ENCODE results near the gene SNAP47.

The SNAP47 gene

DNA sequence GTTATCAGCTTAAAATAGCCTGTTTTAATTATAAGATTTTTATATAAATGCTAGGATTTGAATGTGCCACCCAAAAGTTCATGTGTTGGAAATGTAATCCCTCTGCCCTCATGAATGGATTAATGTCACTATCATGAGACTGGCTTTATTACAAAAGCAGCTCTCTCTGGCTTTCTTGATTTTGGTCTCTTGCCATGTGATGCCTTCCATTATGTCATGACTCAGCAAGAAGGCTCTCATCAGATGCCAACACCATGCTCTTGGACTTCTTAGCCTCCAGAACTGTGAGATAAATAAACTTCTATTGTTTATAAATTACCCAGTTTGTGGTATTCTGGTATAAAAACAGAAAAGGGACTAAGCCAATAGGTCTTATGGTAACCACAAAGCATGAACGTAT is 73.3 kb downstream of the SNAP47 start:
- no peak for FAIRE-seq
- DNase-seq (ENCODE audit: insufficient read length, low spot score), result no peak
- TF ChIP-seq, protein P1, sequence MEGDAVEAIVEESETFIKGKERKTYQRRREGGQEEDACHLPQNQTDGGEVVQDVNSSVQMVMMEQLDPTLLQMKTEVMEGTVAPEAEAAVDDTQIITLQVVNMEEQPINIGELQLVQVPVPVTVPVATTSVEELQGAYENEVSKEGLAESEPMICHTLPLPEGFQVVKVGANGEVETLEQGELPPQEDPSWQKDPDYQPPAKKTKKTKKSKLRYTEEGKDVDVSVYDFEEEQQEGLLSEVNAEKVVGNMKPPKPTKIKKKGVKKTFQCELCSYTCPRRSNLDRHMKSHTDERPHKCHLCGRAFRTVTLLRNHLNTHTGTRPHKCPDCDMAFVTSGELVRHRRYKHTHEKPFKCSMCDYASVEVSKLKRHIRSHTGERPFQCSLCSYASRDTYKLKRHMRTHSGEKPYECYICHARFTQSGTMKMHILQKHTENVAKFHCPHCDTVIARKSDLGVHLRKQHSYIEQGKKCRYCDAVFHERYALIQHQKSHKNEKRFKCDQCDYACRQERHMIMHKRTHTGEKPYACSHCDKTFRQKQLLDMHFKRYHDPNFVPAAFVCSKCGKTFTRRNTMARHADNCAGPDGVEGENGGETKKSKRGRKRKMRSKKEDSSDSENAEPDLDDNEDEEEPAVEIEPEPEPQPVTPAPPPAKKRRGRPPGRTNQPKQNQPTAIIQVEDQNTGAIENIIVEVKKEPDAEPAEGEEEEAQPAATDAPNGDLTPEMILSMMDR (IDR thresholded peaks at IDR 0.05; ENCODE audit: insufficient read depth, missing control alignments), result no peak

DNA sequence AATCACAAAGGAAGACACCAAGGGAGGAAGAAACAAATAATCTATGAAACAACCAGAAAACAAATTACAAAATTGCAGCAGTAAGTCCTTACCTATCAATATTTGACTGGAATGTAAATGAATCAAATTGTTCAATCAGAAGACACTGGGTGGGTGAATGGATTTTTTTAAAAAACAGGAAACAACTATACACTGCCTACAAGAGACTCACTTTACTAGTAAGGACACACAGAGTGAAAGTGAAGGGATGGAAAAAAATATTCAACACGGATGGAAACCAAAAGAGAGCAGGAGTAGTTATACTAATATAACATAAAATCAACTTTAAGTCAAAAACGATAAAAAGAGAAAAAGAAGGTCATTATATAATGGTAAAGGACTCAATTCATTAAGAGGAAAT is 73.8 kb downstream of the SNAP47 start:
- TF ChIP-seq, protein P1 (IDR thresholded peaks at IDR 0.05; ENCODE audit: insufficient read depth, missing control alignments), result no peak
- FAIRE-seq (no peak), DNase-seq (ENCODE audit: insufficient read length, low spot score) (no peak)

DNA sequence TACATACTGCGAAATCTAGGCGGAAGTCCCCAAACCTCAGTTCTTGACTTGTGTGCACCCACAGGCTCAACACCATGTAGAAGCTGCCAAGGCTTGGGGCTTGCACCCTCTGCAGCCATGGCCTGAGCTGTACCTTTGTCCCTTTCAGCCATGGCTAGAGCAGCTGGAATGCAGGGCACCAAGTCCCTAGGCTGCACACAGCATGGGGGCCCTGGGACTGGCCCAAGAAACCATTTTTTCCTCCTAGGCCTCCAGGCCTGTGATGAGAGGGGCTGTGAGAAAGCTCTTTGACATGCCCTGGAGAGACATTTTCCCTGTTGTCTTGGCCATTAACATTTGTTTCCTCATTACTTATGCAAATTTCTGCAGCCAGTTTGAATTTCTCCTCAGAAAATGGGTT is 78.7 kb downstream of the SNAP47 start:
- no peak for FAIRE-seq
- TF ChIP-seq, protein P1 (IDR thresholded peaks at IDR 0.05; ENCODE audit: insufficient read depth, missing control alignments), result no peak
- no peak for DNase-seq (ENCODE audit: insufficient read length, low spot score)

DNA sequence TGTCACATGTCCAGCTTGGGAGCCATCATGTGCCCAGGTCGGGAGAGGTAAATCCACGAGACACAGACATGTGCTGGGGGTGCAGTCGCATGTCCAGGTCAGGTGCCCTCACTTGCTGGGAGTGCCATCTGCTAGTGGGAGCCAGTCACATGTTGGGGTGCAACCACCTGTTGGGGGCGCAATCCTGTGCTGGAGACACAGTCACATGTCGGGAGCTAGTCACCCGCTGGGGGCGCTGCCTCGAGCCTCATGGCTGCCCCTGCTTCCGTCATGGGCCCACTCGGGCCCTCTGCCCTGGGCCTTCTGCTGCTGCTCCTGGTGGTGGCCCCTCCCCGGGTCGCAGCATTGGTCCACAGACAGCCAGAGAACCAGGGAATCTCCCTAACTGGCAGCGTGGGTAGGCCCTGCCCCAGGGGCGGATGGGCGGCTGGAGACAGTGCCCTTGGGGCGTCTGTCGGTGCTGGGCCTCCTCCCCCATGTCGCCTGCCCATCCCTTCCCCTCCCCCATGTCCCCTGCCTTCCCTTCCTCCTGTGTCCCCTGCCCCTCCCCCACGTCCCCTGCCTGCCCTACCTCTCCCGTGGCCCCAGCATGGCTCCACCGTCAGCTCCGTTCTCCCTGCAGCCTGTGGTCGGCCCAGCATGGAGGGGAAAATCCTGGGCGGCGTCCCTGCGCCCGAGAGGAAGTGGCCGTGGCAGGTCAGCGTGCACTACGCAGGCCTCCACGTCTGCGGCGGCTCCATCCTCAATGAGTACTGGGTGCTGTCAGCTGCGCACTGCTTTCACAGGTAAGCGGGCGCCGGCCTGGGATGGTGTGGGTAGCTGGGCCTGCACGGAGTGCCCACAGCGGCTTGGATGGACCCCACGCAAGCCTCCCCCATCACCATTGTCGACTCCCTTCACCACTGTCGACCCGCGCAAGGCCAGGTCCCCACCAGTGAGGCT is 80.5 kb downstream of the SNAP47 start, which contains the start of gene PRSS38:
PRSS38 (plus strand) TSS at position 208 of the 942 bp plus-strand sequence; CDS start at position 250, 42 bp downstream.
- TF ChIP-seq, protein P1 (IDR thresholded peaks at IDR 0.05; ENCODE audit: insufficient read depth, missing control alignments), result no peak
- no peak for FAIRE-seq

DNA sequence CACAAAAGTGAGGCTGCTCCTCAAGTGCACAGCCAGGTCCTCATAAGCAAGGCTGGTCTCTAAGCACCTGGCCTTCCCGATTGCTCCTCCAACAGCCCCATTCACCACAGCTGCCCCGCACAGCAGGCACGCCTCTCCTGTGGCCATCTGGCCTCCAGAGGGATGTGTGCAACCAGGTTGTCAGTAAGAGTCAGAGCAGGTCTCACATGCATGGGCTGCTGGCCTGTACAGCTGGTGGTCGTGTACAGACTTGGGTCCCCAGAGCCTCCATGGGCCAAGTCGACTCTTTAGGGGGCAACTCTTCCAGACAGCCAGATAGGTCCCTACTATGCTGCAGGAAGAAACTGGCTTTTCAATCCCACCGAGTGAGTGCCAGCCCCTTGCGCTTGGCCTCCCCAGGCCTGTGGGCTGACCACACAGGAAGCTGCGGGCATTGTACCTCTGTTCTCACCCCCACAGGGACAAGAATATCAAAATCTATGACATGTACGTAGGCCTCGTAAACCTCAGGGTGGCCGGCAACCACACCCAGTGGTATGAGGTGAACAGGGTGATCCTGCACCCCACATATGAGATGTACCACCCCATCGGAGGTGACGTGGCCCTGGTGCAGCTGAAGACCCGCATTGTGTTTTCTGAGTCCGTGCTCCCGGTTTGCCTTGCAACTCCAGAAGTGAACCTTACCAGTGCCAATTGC is 81.7 kb downstream of the SNAP47 start:
- FAIRE-seq (no peak), DNase-seq (ENCODE audit: insufficient read length, low spot score) (no peak)
- TF ChIP-seq, protein P1 (IDR thresholded peaks at IDR 0.05; ENCODE audit: insufficient read depth, missing control alignments), result no peak

More for the DNA sequence above, 80.5 kb downstream of the SNAP47 start, which contains the start of gene PRSS38:
- DNase-seq (ENCODE audit: insufficient read length, low spot score), result no peak

DNA sequence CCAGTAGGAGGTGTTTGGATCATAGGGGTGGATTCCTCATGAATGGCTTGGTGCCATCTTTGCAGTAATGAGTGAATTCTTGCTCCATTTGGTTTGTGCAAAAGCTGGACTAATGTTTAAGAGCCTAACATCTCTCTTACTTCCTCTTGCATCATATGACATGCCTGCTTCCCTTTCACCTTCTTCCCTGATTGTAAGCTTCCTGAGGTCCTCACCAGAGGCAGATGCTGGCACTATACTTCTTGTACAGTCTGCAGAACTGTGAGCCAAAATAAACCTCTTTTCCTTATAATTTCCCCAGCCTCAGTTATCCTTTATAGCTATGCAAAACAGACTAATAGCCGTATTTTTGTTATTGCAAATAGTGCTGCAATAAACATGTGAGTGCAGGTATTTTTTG is 88.3 kb downstream of the SNAP47 start:
- TF ChIP-seq, protein P1 (IDR thresholded peaks at IDR 0.05; ENCODE audit: insufficient read depth, missing control alignments), result no peak
- FAIRE-seq (no peak), DNase-seq (ENCODE audit: insufficient read length, low spot score) (no peak)
